GM21717 (cell line): ENCODE measurements around the gene SLC29A3.
"Not testable (repeated sequence)": the region's sequence is repeated elsewhere in the genome, so short reads cannot be mapped to it uniquely, and the experiment has no call there.

Source experiments
- ATAC-seq: cut with Tn5 transposase; IDR thresholded peaks from one replicate; pipeline ENCODE4 v1.9.1; 2021; ENCODE audit warnings: mild to moderate bottlenecking, moderate library complexity; ENCODE audit not compliant: unreplicated experiment

The SLC29A3 gene

DNA sequence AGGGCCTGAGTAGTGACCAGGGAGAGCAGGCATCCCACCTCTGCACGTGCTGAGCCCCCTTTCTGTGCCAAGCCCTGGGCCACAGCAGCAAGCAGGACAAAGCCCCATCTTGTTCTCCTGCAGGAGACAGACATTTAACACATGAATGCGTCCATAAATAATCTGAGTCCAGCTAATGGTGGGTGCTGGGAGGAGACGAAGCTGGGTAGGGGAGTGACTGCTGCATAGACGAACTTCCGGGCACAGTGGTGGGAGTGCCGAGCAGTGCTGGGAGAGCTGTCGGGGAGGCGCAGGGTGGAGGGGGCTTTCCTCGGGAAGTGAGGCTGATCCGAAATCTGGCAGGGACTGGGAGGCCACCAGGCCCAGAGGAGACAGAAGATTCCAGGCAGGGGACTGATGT, 35.2 kb upstream of the SLC29A3 start:
- no peak for ATAC-seq

DNA sequence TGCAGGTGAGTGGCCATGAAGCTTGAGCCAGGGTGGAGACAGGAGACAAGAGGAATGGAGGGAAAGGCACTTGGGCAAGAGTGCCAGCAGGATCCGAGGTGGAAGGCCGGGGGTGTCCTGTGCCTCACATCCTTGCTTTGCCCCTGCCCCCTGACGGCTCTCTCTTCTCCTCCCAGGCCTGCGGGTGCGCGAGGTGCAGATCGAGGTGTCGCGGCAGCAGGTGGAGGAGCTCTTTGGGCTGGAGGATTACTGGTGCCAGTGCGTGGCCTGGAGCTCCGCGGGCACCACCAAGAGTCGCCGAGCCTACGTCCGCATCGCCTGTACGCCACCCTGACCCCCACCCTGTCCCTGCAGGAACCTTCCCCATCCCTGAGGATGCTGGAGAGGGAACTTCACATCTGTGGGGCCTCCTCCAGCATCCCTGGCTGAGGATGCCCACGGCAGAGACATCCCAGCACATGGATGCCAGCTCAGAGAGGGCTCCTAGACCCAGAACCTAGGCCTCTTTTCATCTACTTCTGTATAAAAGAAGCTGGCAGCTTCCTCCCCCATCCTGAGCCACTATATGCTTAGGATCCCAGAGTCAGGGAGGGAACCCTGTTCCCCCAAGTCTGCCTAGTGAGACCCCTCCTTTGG, 34.4 kb upstream of the SLC29A3 start:
- no peak for ATAC-seq

DNA sequence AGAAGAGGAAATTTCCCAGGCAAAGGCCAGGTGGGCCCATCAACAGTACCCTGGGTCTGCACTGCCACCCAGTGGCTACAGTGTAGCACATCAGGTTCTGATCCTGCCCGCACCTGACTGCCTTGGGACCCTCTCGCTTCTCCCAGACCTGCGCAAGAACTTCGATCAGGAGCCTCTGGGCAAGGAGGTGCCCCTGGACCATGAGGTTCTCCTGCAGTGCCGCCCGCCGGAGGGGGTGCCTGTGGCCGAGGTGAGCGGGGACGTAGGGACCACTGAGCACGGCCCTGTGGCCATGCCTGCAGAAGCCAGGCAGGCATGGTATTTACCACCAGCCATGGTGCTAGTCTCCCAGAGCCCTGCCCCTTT, 33.9 kb upstream of the SLC29A3 start:
- no peak for ATAC-seq

DNA sequence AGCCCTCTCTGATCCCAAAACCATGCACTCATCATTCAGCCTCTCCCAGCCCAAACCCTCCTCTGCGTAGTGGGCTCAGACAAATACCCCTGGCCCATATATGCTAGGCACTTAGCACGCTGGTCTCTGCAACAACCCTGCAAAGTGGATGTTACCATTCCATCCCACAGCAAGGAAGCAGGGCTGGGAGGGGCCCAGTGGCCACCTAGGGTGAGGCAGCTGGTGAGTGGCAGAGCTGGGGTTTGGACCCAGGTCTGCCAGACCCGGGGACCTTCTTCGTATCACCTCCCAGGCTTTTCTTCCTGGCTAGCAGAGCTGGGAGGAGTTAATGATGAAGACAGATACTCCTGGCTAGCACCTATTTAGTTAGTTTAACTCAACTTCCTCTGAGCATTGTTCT, 33.1 kb upstream of the SLC29A3 start:
- no peak for ATAC-seq

DNA sequence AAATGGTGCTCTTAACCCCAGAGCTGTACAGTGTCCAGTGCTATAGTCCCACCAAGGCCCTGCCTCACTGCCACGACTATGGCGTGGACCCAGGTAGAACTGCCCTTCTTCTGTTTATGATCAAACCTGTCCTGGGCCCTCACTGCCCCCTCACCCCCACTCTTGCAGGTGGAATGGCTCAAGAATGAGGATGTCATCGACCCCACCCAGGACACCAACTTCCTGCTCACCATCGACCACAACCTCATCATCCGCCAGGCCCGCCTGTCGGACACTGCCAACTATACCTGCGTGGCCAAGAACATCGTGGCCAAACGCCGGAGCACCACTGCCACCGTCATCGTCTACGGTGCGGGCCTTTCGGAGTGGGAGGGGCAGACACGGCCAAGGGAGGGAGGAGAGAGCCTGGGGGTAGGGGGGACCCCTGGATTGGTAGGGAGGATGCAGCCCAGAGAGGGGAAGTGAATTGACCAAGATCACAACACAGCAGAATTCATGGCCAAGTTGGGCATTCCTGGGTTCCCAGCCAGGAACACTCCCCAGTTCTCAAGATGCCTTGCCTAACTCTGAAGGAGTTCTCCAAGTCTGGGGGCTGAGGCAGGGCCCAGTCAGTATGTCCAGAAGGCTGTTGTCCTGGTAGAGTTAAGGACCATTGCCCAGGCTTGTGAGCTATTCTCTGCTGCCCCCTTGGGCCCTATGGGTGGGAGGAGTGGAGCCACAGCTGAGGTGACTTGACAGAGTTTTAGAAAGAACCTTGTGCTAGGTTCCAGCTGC, 32.4 kb upstream of the SLC29A3 start:
- no peak for ATAC-seq

DNA sequence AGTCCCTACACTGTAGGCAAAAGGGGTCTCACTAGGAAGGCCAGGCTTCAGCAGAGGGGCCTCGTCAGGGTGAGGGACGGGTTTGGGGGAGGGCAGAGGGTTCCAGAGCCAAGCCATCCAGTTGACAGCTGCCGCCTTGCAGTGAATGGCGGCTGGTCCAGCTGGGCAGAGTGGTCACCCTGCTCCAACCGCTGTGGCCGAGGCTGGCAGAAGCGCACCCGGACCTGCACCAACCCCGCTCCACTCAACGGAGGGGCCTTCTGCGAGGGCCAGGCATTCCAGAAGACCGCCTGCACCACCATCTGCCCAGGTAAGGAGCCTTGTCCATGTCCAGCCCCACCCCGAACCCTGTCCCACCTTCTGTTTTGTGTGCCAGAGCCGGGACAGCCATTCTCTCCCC, 31.6 kb upstream of the SLC29A3 start:
- no peak for ATAC-seq

DNA sequence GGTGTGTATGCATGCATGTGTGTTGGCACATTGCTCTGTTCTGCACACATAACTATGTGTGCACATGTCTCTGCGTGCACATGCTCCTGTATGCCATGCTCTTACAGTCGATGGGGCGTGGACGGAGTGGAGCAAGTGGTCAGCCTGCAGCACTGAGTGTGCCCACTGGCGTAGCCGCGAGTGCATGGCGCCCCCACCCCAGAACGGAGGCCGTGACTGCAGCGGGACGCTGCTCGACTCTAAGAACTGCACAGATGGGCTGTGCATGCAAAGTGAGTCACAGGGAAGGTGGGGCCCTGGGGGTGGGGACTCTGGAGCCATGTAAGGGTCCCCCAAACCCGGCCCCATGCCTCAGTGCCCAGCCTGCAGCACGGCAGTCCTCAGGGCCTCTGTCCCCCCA, 30.6 kb upstream of the SLC29A3 start:
- ATAC-seq: no peak

DNA sequence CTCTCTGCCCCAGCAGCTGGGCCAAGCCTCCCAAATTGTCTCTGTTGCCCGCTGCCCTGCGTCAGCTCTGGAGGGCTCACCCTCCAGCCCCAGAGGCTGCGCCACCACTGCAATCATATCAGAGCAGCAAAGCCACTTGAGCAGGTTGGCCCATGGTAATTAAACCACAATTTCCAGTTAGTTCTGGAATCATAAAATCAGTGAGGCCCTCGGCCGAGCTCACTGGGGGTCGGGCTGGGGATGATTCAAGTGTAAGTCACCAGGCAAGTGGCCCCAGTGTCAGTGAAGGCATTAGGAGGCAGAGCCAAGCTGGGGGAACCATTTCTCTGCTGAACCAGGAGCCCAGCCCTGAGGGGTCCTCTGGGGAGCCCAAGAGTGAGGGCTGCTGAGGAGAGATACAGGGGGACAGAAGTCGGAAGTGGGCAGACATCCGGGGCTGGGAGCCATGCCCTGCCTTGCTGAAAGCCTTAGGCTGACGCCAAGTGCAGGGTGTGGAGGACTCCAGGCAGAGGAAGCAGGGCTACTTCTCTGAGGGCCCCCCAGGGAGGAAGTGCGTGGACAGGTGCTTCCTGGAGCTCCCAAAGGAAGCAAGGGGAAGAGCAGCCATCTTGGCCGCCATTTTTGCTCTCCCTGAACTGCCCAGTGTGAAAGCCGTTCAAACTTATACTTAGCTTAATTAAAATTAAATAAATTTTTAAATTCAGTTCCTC, 29.5 kb upstream of the SLC29A3 start:
- no peak for ATAC-seq

DNA sequence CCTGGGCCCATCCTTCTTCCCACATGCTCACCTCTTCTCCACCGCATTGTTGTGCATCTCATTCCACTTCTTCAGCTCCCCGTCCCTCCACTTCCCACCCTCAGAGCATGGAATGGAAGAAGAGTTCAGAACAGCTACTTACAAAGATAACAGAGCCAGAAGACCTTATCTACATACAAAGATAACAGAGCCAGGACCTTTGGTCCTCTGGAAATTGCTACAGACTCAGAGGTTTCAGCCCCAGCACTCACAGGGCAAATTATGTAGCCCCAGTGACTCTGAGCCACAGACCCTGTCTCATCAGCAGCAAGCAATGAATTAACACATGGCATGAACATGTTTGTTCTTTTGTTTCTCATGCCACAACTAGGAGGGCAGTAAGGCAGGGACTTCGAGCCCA, 28.7 kb upstream of the SLC29A3 start:
- no peak for ATAC-seq

DNA sequence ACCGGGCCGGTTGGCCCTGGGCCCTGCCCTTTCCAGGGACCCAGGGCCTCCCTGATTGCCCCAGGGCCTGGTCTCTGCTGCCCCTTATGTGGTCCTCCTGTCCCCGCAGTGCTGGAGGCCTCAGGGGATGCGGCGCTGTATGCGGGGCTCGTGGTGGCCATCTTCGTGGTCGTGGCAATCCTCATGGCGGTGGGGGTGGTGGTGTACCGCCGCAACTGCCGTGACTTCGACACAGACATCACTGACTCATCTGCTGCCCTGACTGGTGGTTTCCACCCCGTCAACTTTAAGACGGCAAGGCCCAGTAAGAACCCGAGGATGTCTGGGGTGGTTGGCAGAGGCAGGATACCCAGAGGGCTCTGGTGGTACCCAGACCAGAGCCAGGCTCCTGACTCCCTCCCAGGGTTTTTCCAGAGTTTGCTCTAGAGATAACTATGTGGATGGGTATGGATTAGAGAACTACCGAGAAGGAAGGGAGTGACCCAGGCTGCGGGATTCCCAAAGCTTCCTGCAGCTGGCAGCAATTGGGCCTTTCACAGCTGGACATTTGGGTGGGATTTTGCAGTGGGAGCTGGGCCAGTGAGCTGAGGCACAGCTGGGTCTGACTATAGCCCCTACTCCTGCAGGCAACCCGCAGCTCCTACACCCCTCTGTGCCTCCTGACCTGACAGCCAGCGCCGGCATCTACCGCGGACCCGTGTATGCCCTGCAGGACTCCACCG, 28.1 kb upstream of the SLC29A3 start:
- no peak for ATAC-seq

DNA sequence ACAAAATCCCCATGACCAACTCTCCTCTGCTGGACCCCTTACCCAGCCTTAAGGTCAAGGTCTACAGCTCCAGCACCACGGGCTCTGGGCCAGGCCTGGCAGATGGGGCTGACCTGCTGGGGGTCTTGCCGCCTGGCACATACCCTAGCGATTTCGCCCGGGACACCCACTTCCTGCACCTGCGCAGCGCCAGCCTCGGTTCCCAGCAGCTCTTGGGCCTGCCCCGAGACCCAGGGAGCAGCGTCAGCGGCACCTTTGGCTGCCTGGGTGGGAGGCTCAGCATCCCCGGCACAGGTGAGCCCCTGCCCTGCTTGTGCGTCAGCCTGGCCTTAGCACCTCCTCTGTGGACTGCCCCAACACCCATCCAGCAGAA, 27.5 kb upstream of the SLC29A3 start:
- no peak for ATAC-seq

DNA sequence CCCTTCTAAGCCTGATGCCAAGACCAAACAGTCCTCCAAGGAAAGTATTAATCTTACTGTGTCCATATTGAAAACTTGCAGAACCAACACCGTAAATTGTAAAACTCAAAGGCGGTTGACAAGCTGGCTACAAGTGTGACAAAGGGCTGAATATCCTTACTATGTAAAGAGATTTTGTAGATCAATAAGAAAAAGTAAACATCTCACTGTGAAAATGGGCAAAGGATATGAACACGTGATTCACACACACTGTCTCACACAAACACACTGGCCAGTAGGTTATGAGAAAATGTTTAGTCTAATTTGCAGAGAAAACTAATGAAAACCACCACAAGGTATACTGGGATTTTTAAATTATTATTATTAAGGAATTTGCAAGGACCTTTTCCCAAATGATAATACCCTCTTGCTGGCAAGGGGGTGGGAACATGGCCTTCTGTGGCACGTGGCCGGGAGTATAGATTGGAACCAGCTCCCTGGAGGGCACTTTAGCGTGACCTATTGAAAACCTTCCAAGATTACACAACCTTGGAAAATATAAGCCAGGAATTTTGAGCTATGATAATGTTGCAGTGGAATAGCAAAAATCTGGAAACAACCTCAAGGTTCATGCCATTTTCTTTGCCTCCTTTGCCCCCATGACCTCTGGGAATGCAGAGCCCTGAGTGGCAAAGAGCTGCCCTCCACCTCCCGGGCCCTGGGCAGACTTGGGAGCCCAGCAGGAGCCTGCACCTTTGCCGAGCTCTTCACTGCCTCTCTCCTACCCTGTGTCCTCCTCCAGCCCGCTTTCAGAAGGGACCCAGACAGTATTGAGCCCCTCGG, 26.2 kb upstream of the SLC29A3 start:
- ATAC-seq: no peak

DNA sequence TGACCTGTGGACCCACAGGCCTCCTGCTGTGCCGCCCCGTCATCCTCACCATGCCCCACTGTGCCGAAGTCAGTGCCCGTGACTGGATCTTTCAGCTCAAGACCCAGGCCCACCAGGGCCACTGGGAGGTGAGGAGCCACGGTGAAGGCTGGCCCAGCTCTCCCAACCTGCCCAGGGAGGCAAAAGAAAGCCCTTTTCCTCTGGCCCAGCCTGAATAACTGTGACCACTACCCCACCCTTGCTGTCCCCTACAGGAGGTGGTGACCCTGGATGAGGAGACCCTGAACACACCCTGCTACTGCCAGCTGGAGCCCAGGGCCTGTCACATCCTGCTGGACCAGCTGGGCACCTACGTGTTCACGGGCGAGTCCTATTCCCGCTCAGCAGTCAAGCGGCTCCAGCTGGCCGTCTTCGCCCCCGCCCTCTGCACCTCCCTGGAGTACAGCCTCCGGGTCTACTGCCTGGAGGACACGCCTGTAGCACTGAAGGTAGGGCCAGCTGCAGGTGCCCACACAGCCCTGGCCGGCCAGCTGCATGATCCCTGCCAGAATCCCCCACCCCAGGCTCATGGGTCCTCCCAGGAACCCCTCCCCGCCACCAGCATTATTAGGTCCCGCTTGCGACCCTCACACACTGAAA, 25.5 kb upstream of the SLC29A3 start:
- ATAC-seq: no peak

DNA sequence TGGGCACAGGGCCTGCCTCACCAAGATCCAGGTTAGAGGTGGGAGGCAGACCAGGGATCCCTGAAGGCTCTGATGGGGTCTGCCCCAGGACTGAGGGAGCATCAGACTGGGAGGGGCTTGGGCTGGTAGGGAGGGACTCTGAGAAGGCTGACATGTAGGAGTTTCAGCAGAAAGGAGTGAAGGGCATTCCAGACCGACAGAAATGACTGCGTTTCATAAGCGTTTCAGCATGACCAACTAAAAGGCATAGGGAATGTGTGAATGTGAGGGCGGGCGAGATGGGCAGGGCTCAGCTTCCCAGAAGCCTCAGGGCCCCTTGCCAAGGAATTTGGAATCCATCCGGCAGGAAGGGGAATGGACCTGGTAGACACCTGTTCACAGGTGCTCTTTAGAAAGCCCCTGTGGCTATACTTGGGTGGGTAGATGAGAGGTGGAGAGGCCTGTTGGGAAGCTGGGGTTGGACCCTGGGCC, 24.9 kb upstream of the SLC29A3 start:
- no peak for ATAC-seq

DNA sequence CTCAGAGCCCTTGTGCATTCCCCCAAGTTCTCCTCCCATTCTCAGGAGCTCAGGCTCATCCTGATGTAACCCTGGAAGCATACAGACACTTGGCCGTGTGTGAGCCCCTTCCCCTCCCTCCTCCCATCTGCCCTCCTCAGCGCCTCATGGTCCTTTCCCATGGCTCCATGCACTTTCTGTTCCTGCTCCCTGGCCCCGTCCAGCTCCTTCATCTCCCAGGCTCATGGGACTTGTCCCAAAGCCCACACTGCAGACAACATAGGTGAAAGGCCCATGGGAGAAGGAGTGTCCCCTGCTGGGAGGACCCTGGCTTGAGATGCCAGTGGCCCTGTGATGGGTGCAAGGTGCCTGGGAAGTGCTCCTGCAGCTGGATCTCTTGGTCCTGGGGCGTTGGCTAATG, 24.2 kb upstream of the SLC29A3 start:
- ATAC-seq: no peak

DNA sequence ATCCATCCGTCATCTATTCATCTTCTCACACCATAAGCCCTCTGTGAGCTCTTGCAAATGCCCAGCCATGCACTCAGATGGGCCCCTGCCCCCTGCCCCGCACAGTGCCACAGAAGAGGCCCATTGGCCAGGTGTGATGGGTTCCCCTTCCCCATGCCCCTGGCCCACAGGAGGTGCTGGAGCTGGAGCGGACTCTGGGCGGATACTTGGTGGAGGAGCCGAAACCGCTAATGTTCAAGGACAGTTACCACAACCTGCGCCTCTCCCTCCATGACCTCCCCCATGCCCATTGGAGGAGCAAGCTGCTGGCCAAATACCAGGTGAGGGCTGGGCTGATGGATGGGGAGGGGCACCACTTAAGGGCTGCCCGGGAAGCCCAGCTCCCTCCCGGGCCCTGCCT, 23.4 kb upstream of the SLC29A3 start:
- ATAC-seq: no peak

DNA sequence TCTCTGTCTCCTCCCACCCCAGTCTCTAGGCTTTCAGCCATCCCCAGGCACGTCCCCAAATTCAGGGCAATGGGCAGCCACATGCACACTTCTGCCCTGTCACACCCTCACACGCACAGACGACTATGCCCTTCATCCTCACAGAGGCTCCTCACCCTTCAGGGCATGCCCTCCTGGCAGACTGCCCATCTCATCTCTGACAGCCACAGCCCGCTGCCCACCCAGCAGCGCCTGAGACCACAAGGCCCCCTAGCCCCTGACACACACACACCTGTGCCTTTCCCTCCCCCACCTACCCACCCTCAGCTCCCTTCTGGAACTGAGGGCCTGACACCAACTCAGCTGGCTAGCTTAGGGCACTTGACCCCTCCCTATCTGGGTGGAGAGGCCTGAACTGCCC, 23.0 kb upstream of the SLC29A3 start:
- ATAC-seq: no peak

DNA sequence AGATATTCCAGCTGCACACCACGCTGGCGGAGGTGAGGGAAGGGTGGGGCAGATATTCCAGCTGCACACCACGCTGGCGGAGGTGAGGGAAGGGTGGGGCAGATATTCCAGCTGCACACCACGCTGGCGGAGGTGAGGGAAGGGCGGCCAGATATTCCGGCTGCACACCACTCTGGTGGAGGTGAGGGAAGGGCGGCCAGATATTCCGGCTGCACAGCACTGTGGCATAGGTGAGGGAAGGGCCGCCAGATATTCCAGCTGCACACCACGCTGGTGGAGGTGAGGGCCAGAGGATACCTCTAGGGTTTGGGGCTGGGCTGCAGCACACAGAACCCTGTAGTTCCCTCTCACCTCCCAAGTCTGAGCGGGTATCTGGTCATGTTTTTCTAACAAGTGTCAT, 22.2 kb upstream of the SLC29A3 start:
- ATAC-seq: not testable (repeated sequence)

DNA sequence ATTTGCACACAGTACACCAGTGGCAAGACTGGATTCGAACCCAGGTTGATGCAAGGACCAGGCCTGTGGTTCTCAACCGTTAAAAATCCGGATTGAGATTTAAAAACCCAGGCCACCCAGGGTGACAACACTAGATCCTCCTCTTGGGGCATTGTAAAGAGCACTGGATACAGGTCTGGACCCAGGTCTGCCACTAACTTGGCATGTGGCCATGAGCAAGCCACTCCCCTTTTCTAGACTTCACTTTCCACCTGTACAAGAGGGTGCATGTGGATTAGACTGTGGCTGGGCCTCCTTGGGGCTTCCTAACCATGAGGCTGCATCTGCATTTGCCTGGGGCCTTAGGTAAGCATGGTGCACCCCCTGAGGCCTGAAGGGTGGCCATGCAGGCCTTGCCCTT, 21.7 kb upstream of the SLC29A3 start:
- no peak for ATAC-seq

DNA sequence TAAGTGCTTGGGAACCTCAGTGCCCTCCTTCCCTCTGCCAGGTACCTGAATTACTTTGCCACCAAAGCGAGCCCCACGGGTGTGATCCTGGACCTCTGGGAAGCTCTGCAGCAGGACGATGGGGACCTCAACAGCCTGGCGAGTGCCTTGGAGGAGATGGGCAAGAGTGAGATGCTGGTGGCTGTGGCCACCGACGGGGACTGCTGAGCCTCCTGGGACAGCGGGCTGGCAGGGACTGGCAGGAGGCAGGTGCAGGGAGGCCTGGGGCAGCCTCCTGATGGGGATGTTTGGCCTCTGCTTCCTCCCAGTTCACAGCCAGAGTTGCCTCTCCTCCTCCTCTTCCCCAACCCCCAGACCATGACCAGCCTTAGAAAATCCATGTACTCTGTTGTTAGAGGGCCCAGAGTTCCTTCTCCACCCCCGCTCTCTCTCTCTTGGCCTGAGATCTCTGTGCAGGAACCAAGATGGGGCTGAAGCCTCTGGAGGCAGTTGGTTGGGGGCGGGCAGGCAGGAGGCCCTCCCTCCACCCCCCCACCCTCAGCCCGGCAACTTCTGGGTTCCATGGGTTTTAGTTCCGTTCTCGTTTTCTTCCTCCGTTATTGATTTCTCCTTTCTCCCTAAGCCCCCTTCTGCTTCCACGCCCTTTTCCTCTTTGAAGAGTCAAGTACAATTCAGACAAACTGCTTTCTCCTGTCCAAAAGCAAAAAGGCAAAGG, 19.8 kb upstream of the SLC29A3 start:
- no peak for ATAC-seq
